HEK293 (cell line): ENCODE measurements around the gene CARNS1.

ENCODE experiments used
- CTCF ChIA-PET: fragments of 350-600 bp; formaldehyde crosslinking; extraction: SDS; loops from one replicate; lab custom pipeline; 2021; ENCODE audit warnings: antibody characterized with exemption; lab: Yijun Ruan, JAX
- POLR2A ChIA-PET: fragments of 300-600 bp; formaldehyde crosslinking; extraction: SDS; loops from one replicate; lab custom pipeline; 2020; ENCODE audit warnings: antibody characterized with exemption, inconsistent platforms; lab: Yijun Ruan, JAX
- H3K27ac ChIP-seq: fragments of 200-500 bp; sonication (Bioruptor generic); 2 replicates; pipeline ENCODE4 v1.5.1; 2014; ENCODE audit warnings: low read depth, low read length, control low read depth, inconsistent platforms; ENCODE audit errors: extremely low read depth
- H3K36me3 ChIP-seq, 2 experiments: fragments of 200-500 bp in 1 of 2; sonication (Bioruptor generic) in 1 of 2; 1 replicate in 1 of 2; 2 replicates in 1 of 2; pipeline ENCODE4 v1.5.1; 2014 to 2017; ENCODE audit warnings: inconsistent platforms in 2 of 2, low read length in 2 of 2; ENCODE audit not compliant: control insufficient read depth in 2 of 2, insufficient read depth in 1 of 2
- H3K4me1 ChIP-seq: fragments of 200-500 bp; sonication (Bioruptor generic); 2 replicates; pipeline ENCODE4 v1.5.1; 2014; ENCODE audit warnings: mild to moderate bottlenecking, low read length, inconsistent platforms; ENCODE audit not compliant: control insufficient read depth, insufficient read depth
- H3K4me3 ChIP-seq: 2 replicates; pipeline ENCODE4 v1.5.1; 2011; ENCODE audit warnings: low read depth, mild to moderate bottlenecking, control low read depth, low read length, moderate library complexity
- H3K9me3 ChIP-seq: fragments of 200-500 bp; sonication (Bioruptor generic); 2 replicates; pipeline ENCODE4 v1.5.1; 2014; ENCODE audit warnings: low read depth, low read length, inconsistent platforms; ENCODE audit not compliant: control insufficient read depth, insufficient read depth
- EGR2 ChIP-seq: fragments of 450-650 bp; formaldehyde crosslinking; IDR thresholded peaks from 2 replicates; pipeline ENCODE4 v1.5.1; 2016; ENCODE audit warnings: low read depth, missing biosample characterization, missing genetic modification characterization
- HOXD13 ChIP-seq: sonication (generic); formaldehyde crosslinking; IDR thresholded peaks from 2 replicates; pipeline ENCODE4 v1.8.0; 2022; ENCODE audit warnings: missing genetic modification reagents, borderline replicate concordance
- KLF1 ChIP-seq: fragments of 450-650 bp; formaldehyde crosslinking; IDR thresholded peaks from 2 replicates; pipeline ENCODE4 v1.5.1; 2016; ENCODE audit warnings: missing biosample characterization, missing genetic modification characterization
- PATZ1 ChIP-seq: fragments of 450-650 bp; formaldehyde crosslinking; IDR thresholded peaks from 2 replicates; pipeline ENCODE4 v1.5.1; 2016; ENCODE audit warnings: missing biosample characterization, missing genetic modification characterization
- SP2 ChIP-seq: fragments of 450-650 bp; formaldehyde crosslinking; IDR thresholded peaks from 2 replicates; pipeline ENCODE4 v1.5.1; 2016; ENCODE audit warnings: missing biosample characterization, missing genetic modification characterization
- SP3 ChIP-seq: fragments of 450-650 bp; formaldehyde crosslinking; IDR thresholded peaks from 2 replicates; pipeline ENCODE4 v1.5.1; 2016; ENCODE audit warnings: missing biosample characterization, missing genetic modification characterization
- ZFHX2 ChIP-seq: fragments of 450-650 bp; formaldehyde crosslinking; conservative IDR thresholded peaks from 2 replicates; pipeline ENCODE4 v1.5.1; 2016; ENCODE audit warnings: missing biosample characterization, missing genetic modification characterization
- ZNF10 ChIP-seq: fragments of 450-650 bp; formaldehyde crosslinking; IDR thresholded peaks from 2 replicates; pipeline ENCODE4 v1.5.1; 2017; ENCODE audit warnings: missing biosample characterization, missing genetic modification characterization
- ZNF174 ChIP-seq: fragments of 450-650 bp; formaldehyde crosslinking; IDR thresholded peaks from 2 replicates; pipeline ENCODE4 v1.5.0; 2017; ENCODE audit warnings: missing biosample characterization, mild to moderate bottlenecking, missing genetic modification characterization
- ZNF214 ChIP-seq: fragments of 450-650 bp; formaldehyde crosslinking; IDR thresholded peaks from 2 replicates; pipeline ENCODE4 v1.5.1; 2017; ENCODE audit warnings: missing biosample characterization, mild to moderate bottlenecking, missing genetic modification characterization, borderline replicate concordance
- ZNF302 ChIP-seq: fragments of 450-650 bp; formaldehyde crosslinking; IDR thresholded peaks from 2 replicates; pipeline ENCODE4 v1.5.1; 2016; ENCODE audit warnings: missing biosample characterization, missing genetic modification characterization, low read depth
- ZNF37A ChIP-seq: fragments of 450-650 bp; IDR thresholded peaks from 2 replicates; pipeline ENCODE4 v1.5.1; 2018; ENCODE audit warnings: missing biosample characterization, missing genetic modification characterization
- ZNF398 ChIP-seq: fragments of 450-650 bp; formaldehyde crosslinking; IDR thresholded peaks from 2 replicates; pipeline ENCODE4 v1.5.1; 2017; ENCODE audit warnings: missing biosample characterization, missing genetic modification characterization
- ZNF621 ChIP-seq: fragments of 450-650 bp; formaldehyde crosslinking; IDR thresholded peaks from 2 replicates; pipeline ENCODE4 v1.5.1; 2017; ENCODE audit warnings: missing biosample characterization, missing genetic modification characterization

Gene CARNS1

GRCh38 chr11:67374571-67375281, 40.8 kb upstream of the CARNS1 start:
- Histone ChIP-seq H3K9me3 (no peaks in the 10 kb centered on the region), H3K4me3 (no peak overlapping the region), H3K4me1 (peaks cover 3% of the 10 kb centered on the region; the same call in 1 of the 2 replicates), H3K27ac (no peak overlapping the region), H3K36me3 (no peaks in the 10 kb centered on the region)
- ChIA-PET CTCF (interaction anchor here (1.1 to 30.4 kb wide), 3 partner anchors 7 to 29 kb away, joined by 5 to 898 read pairs (median 898); partner anchors contain the start of genes CLCF1, POLD4 and RAD9A), POLR2A (interaction anchor here (0.9 to 4.2 kb wide), 6 partner anchors 8 to 256 kb away, joined by 3 to 30 read pairs (median 5); partner anchors contain the start of genes POLD4 and PPP1CA)
- no peak for TF ChIP-seq KLF1 (tag by site-specific recombination)
- peak; percentile 60; the same call in 1 of the 2 replicates for TF ChIP-seq ZNF10 (tag by site-specific recombination)

GRCh38 chr11:67375320-67376055, 40.0 kb upstream of the CARNS1 start:
- CTCF ChIA-PET = interaction anchor here (3.0 to 30.4 kb wide), 3 partner anchors 6 to 29 kb away, joined by 10 to 898 read pairs (median 898); partner anchors contain the start of genes CLCF1, POLD4 and RAD9A
- no peaks in the 10 kb centered on the region for H3K9me3 ChIP-seq
- no peak overlapping the region for H3K27ac ChIP-seq

More at GRCh38 chr11:67375320-67376055, 40.0 kb upstream of the CARNS1 start:
- peaks cover 3% of the 10 kb centered on the region; the same call in 1 of the 2 replicates for H3K4me1 ChIP-seq
- no peak overlapping the region for H3K4me3 ChIP-seq
- TF ChIP-seq ZNF302 (tag by site-specific recombination) (no peak), PATZ1 (tag by site-specific recombination) (0 out of 2 replicates have a peak, but pooled peaks have one; percentile 17), ZNF174 (no peak), SP3 (tag by site-specific recombination) (no peak), ZFHX2 (tag by site-specific recombination) (peak; percentile 65; the same call in 1 of the 2 replicates), HOXD13 (CRISPR knock-in tag) (no peak), ZNF621 (tag by site-specific recombination) (no peak), ZNF37A (tag by site-specific recombination) (no peak), ZNF214 (tag by site-specific recombination) (no peak), SP2 (tag by site-specific recombination) (peak; percentile 19; the same call in 1 of the 2 replicates), EGR2 (tag by site-specific recombination) (peak; percentile 73), ZNF398 (tag by site-specific recombination) (peak; percentile 76)
- no peaks in the 10 kb centered on the region for H3K36me3 ChIP-seq
- POLR2A ChIA-PET = interaction anchor here (1.2 to 4.2 kb wide), 2 partner anchors 17 to 21 kb away, joined by 7 to 30 read pairs; partner anchors contain the start of gene POLD4
